HG03095 (cell line): ENCODE data around the gene SPHK2.
"Not testable (repeated sequence)": the region's sequence is repeated elsewhere in the genome, so short reads cannot be mapped to it uniquely, and the experiment has no call there.

Experiments
- ATAC-seq: cut with Tn5 transposase; IDR thresholded peaks from one replicate; pipeline ENCODE4 v1.9.1; 2021; ENCODE audit warnings: moderate library complexity; ENCODE audit not compliant: unreplicated experiment

Gene SPHK2

GRCh38 chr19:48676887-48677286 lies 57.6 kb downstream of the SPHK2 start:
- no peak for ATAC-seq

- no peak for ATAC-seq
Observed at GRCh38 chr19:48678201-48678600, 58.9 kb downstream of the SPHK2 start.

GRCh38 chr19:48680006-48680405 lies 60.7 kb downstream of the SPHK2 start:
- ATAC-seq, result not testable (repeated sequence)
